ENCODE measurements around the gene RCE1. TPM values are rescaled to one million over a fixed set of nuclear protein-coding genes. Genes with fewer than 3 reads are reported as not detected.

Gene RCE1
- total RNA-seq, 4 donors from 2014 or later, result 6.6 to 57.7 (median 38.0) TPM

DNA sequence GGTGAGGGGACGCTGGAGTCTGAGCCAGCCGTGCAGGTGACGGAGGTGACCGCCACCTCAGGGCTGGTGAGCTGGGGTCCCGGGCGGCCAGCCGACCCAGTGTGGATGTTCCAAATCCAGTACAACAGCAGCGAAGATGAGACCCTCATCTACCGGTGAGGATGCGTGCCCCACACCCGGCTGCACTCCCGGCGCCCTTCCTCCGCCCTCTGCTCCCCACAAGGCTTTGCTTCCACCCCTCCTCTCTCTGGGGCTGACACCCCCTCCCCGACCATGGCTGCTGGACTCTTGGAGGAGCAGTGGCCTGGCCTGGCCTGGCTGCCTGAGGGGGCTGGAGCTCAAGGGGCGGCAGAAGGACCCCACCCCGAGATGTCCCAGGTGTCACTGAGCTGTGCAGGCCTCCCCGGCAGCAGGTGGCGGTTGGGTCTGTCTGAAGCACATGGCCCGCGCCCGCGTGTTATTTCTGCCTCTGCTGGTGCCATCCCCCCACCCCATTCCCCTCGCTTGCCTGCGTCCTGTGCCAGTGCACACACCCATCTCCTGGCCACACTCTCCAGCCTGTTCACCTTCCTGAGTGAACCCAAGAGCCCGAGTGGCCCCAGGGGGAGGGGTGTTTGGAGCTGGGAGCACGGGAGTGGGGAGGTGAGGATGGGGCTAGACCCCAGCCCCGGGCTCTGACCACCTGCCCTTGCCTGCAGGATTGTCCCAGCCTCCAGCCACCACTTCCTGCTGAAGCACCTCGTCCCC, 15.9 kb downstream of the RCE1 start:
- TF ChIP-seq POLR2A (IDR thresholded peaks at IDR 0.05), result no peak
- TF ChIP-seq, protein P1, sequence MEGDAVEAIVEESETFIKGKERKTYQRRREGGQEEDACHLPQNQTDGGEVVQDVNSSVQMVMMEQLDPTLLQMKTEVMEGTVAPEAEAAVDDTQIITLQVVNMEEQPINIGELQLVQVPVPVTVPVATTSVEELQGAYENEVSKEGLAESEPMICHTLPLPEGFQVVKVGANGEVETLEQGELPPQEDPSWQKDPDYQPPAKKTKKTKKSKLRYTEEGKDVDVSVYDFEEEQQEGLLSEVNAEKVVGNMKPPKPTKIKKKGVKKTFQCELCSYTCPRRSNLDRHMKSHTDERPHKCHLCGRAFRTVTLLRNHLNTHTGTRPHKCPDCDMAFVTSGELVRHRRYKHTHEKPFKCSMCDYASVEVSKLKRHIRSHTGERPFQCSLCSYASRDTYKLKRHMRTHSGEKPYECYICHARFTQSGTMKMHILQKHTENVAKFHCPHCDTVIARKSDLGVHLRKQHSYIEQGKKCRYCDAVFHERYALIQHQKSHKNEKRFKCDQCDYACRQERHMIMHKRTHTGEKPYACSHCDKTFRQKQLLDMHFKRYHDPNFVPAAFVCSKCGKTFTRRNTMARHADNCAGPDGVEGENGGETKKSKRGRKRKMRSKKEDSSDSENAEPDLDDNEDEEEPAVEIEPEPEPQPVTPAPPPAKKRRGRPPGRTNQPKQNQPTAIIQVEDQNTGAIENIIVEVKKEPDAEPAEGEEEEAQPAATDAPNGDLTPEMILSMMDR (IDR thresholded peaks at IDR 0.05), result no peak
- Histone ChIP-seq H3K4me1 (peaks cover 0 to 15% (median 2%) of the 10 kb centered on the region in 4 donors), H3K27ac (no peak overlapping the region), H3K27me3 (no peaks in the 10 kb centered on the region), H3K9me3 (no peaks in the 10 kb centered on the region), H3K4me3 (no peak overlapping the region), H3K36me3 (no peaks in the 10 kb centered on the region)
- no peak for DNase-seq

DNA sequence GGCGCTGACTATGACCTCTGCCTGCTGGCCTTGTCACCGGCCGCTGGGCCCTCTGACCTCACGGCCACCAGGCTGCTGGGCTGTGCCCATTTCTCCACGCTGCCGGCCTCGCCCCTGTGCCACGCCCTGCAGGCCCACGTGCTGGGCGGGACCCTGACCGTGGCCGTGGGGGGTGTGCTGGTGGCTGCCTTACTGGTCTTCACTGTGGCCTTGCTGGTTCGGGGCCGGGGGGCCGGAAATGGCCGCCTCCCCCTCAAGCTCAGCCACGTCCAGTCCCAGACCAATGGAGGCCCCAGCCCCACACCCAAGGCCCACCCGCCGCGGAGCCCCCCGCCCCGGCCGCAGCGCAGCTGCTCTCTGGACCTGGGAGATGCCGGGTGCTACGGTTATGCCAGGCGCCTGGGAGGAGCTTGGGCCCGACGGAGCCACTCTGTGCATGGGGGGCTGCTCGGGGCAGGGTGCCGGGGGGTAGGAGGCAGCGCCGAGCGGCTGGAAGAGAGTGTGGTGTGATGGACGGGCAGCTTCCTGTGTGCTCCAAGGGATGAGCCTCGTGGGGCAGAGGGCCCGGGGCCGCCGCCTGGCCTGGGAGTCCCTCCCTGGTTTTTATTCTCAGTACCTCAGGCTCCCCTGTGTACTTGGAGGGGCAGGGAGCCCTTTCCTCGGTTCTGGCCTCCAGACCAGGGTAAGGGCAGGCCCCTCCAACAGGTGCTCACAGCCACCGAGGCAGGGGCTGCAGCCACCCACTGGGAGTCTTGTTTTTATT, 16.6 kb downstream of the RCE1 start:
- TF ChIP-seq, protein P1 (IDR thresholded peaks at IDR 0.05), result no peak
- no peak for TF ChIP-seq POLR2A (IDR thresholded peaks at IDR 0.05)
- Histone ChIP-seq H3K36me3 (no peaks in the 10 kb centered on the region), H3K9me3 (no peaks in the 10 kb centered on the region)

DNA sequence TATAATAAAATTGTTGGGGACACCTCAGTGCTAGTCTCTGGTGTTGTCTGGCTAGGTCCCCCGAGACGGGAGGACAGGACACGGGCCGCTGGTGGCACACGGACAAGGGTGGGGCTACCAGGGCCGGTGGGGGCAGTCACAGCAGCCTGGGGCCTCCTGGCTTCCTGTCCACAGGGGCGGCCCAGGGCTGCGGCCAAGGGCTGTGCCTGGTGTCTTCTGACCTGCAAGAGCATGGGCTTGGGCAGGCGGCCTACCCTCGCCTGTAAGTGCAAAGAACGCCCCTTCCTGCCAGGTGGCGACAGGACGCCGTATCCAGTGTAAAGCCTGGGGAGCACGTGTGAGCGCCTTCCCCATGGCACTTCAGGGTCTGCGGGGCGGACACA, 17.2 kb downstream of the RCE1 start:
- H3K36me3 ChIP-seq, result no peaks in the 10 kb centered on the region
- H3K4me1 ChIP-seq, result peaks cover 0 to 16% (median 4%) of the 10 kb centered on the region in 4 donors

More for the DNA sequence above, 16.6 kb downstream of the RCE1 start:
- Histone ChIP-seq H3K27ac (no peak overlapping the region), H3K27me3 (no peaks in the 10 kb centered on the region), H3K4me3 (no peak overlapping the region), H3K4me1 (peaks cover 0 to 15% (median 3%) of the 10 kb centered on the region in 4 donors)
- DNase-seq, result no peak

DNA sequence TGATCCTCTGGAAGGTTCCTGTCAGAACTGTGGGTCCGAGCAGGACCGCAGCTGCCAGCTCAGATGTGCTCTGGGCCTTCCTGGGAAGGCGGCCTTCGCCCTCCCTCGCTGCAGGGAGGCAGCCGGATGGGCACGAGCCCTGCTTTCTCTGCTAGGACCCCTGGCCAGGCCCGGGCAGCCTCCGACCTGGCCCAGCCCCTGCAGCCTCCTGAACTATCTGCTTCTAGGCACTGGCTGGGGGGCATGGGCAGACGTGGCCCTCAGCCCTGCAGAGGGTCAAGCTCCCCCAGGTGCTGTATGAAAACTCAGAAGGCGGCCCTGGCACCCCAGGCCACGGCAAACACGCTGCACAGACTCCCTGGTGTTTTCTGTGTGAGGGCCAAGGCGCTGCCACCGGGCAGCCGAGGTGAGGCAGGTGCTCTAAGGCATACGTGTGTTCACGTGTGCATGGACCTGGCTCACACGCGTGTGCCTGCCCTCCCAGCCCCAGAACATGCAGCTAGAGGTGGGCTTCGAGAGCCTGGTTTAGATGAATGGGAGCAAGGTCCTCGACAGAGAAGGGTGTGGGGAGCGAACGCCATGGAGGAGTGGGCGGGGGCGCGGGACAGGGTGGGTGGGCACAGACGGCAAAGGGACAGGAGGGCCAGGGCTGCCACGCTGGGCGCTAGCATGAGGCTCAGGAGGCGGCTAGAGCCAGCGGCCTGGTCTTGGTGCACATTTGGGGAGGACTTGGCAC, 18.0 kb downstream of the RCE1 start:
- Histone ChIP-seq H3K36me3 (no peaks in the 10 kb centered on the region), H3K9me3 (no peaks in the 10 kb centered on the region), H3K27me3 (no peaks in the 10 kb centered on the region), H3K4me3 (no peak overlapping the region), H3K27ac (no peak overlapping the region), H3K4me1 (peaks cover 0 to 13% (median 3%) of the 10 kb centered on the region in 4 donors)
- no peak for TF ChIP-seq POLR2A (IDR thresholded peaks at IDR 0.05)
- TF ChIP-seq, protein P1 (IDR thresholded peaks at IDR 0.05), result no peak
- no peak for DNase-seq

More for the DNA sequence above, 17.2 kb downstream of the RCE1 start:
- H3K4me3 ChIP-seq, result no peak overlapping the region
- TF ChIP-seq, protein P1 (IDR thresholded peaks at IDR 0.05), result no peak
- no peak for TF ChIP-seq POLR2A (IDR thresholded peaks at IDR 0.05)
- DNase-seq, result no peak
- no peaks in the 10 kb centered on the region for H3K9me3 ChIP-seq
- H3K27me3 ChIP-seq, result no peaks in the 10 kb centered on the region
- no peak overlapping the region for H3K27ac ChIP-seq

DNA sequence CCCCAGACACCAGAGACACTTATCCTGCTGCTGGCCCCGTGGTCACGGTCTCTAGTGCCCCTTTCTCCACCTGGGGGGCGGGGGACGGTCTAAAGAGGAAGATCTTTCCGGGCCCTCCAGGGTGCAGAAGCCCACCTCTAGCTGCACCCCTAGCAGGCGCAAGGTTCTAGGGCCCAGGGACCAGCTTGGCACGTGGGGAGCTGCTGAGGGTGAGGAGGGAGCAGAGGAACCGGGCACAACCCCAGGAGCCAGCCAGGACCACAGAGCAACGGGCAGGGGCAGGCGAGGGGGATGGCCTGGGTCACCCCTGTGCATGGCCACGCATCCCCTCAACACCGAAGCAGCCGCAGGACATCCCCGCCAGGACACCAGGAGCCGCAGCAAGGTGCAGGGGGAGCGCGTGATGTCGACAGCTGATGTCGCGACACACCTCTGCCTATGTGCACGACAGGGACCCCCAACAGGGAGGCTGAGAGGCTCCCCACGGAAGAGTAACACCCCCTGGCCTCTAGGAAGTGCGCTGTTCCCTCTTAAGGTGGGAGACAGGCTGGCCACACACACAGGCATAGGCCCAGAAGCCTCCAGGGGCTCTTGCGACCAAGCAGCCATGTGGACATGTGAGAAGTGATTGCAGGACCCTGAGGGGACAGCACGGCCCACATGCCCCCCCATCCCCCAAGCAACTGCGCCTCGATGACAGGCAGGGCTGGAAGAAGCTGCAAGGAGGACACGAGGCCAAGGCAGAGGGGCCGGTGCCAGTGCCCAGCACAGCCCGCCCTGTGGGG, 18.7 kb downstream of the RCE1 start:
- no peak overlapping the region for H3K4me3 ChIP-seq
- H3K36me3 ChIP-seq, result no peaks in the 10 kb centered on the region
- TF ChIP-seq, protein P1 (IDR thresholded peaks at IDR 0.05), result no peak
- no peak for TF ChIP-seq POLR2A (IDR thresholded peaks at IDR 0.05)
- peaks cover 0 to 13% (median 3%) of the 10 kb centered on the region in 4 donors for H3K4me1 ChIP-seq
- no peak for DNase-seq
- H3K27me3 ChIP-seq, result no peaks in the 10 kb centered on the region
- H3K9me3 ChIP-seq, result no peaks in the 10 kb centered on the region
- no peak overlapping the region for H3K27ac ChIP-seq
